ENCODE results near the gene ZNF557. TPM values are rescaled to one million over a fixed set of nuclear protein-coding genes. Genes with fewer than 3 reads are reported as not detected.

Gene ZNF557
- total and polyA plus RNA-seq, 2 experiments from 2014 or later = 3.7 to 7.8 TPM

- Histone ChIP-seq H3K36me3 (peaks cover 28% of the 10 kb centered on the region), H3K4me3 (no peak overlapping the region), H3K27ac (no peak overlapping the region), H3K9me3 (ENCODE audit: low read depth) (no peaks in the 10 kb centered on the region), H3K4me1 (ENCODE audit: low read depth) (no peaks in the 10 kb centered on the region), H3K27me3 (no peaks in the 10 kb centered on the region)
- no peak for DNase-seq (ENCODE audit: low read depth in 1 of 2, low spot score in 1 of 2)
- no peak for TF ChIP-seq CTCF (IDR thresholded peaks at IDR 0.05; ENCODE audit: low read depth, low read length)
These were observed 55.3 kb downstream of the ZNF557 start for GRCh38 chr19:7124782-7125181.

DNA sequence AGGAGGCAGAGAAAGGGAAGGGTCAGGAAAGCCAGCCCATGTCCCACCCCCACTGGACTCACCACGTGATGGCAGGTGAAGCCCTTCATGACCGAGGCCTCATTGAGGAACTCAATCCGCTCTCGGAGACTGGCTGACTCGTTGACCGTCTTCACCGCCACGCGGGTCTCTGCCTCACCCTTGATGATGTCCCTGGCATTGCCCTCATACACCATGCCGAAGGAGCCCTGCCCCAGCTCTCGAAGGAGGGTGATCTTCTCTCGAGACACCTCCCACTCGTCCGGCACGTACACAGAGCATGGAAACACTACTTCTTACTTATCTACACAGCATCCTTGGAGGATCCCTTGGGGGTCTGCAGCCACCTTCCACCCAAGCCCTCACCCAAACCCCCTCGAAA lies 55.7 kb downstream of the ZNF557 start:
- Histone ChIP-seq H3K27me3 (no peaks in the 10 kb centered on the region), H3K4me1 (ENCODE audit: low read depth) (no peaks in the 10 kb centered on the region), H3K4me3 (no peak overlapping the region), H3K36me3 (peaks cover 31% of the 10 kb centered on the region), H3K9me3 (ENCODE audit: low read depth) (no peaks in the 10 kb centered on the region), H3K27ac (no peak overlapping the region)
- TF ChIP-seq CTCF (IDR thresholded peaks at IDR 0.05; ENCODE audit: low read depth, low read length) = no peak
- no peak for DNase-seq (ENCODE audit: low read depth in 1 of 2, low spot score in 1 of 2)

GRCh38 chr19:7126132-7126531 lies 56.6 kb downstream of the ZNF557 start:
- TF ChIP-seq CTCF (IDR thresholded peaks at IDR 0.05; ENCODE audit: low read depth, low read length) = no peak
- no peak for DNase-seq (ENCODE audit: low read depth in 1 of 2, low spot score in 1 of 2)

GRCh38 chr19:7130043-7130442 lies 60.5 kb downstream of the ZNF557 start:
- Histone ChIP-seq H3K9me3 (ENCODE audit: low read depth) (no peaks in the 10 kb centered on the region), H3K4me1 (ENCODE audit: low read depth) (no peaks in the 10 kb centered on the region), H3K36me3 (peaks cover 25% of the 10 kb centered on the region), H3K4me3 (no peak overlapping the region), H3K27me3 (no peaks in the 10 kb centered on the region), H3K27ac (no peak overlapping the region)
- TF ChIP-seq CTCF (IDR thresholded peaks at IDR 0.05; ENCODE audit: low read depth, low read length) = no peak
- no peak for DNase-seq (ENCODE audit: low read depth in 1 of 2, low spot score in 1 of 2)

More at GRCh38 chr19:7126132-7126531, 56.6 kb downstream of the ZNF557 start:
- Histone ChIP-seq H3K36me3 (peaks cover 29% of the 10 kb centered on the region), H3K9me3 (ENCODE audit: low read depth) (no peaks in the 10 kb centered on the region), H3K27ac (no peak overlapping the region), H3K27me3 (no peaks in the 10 kb centered on the region), H3K4me3 (no peak overlapping the region), H3K4me1 (ENCODE audit: low read depth) (no peaks in the 10 kb centered on the region)

DNA sequence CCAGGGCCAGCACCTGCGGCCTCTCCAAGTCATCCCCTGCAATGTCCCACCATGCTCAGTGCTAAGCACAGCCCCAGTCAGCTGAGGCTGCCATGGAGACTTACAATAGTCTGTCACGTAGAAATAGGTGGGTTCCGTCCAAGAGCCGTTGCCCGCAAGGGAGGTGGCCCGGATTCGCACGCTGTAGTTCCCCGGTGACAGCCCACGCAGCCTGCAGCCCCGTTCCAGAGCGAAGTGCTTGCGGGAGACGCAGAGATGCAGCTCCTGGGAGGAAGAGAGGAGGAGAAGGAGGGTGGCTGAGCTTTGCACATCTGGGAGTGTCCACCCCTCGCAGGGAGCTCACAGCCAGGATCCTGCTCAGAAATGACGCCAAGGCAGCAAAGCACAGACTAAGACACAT lies 62.6 kb downstream of the ZNF557 start:
- TF ChIP-seq CTCF (IDR thresholded peaks at IDR 0.05; ENCODE audit: low read depth, low read length) = no peak
- H3K9me3 ChIP-seq (ENCODE audit: low read depth) = no peaks in the 10 kb centered on the region
- no peak for DNase-seq (ENCODE audit: low read depth in 1 of 2, low spot score in 1 of 2)
- H3K4me3 ChIP-seq = no peak overlapping the region
- H3K36me3 ChIP-seq = peaks cover 17% of the 10 kb centered on the region
- no peaks in the 10 kb centered on the region for H3K27me3 ChIP-seq
- H3K27ac ChIP-seq = no peak overlapping the region
- no peaks in the 10 kb centered on the region for H3K4me1 ChIP-seq (ENCODE audit: low read depth)

DNA sequence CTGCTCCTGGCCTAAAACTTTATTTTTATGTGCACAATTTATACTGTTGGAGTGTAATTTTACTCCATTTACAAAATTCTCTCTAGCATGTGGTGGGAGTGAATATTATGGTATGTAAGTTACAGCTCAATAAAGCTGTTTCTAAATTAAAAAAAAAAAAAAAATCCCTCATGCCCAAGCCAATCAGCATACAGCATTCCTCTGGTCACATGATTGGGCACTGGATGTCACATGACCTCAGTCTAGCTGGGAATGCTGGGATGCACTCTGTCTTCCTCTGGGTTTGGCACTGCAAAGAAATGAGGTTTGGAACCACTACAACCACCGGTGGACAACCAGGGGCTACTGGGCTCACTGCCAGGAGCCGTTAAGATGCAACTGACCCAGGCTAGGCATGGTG lies 67.6 kb downstream of the ZNF557 start:
- no peak for TF ChIP-seq CTCF (IDR thresholded peaks at IDR 0.05; ENCODE audit: low read depth, low read length)
- no peak for DNase-seq (ENCODE audit: low read depth in 1 of 2, low spot score in 1 of 2)

More for the DNA sequence above, 67.6 kb downstream of the ZNF557 start:
- peaks cover 14% of the 10 kb centered on the region for H3K36me3 ChIP-seq
- H3K4me1 ChIP-seq (ENCODE audit: low read depth) = no peaks in the 10 kb centered on the region
- H3K9me3 ChIP-seq (ENCODE audit: low read depth) = no peaks in the 10 kb centered on the region
- H3K27ac ChIP-seq = no peak overlapping the region
- no peak overlapping the region for H3K4me3 ChIP-seq
- H3K27me3 ChIP-seq = no peaks in the 10 kb centered on the region
